Suprapubic skin (tissue), 3 donors: ENCODE results near the gene ADM5.

ENCODE experiments used
- CTCF ChIP-seq, 2 donors: fragments of 200-600 bp in 1 of 2; fragments of 450-650 bp in 1 of 2; sonication (generic) in 1 of 2; IDR thresholded peaks; one replicate each; pipeline ENCODE4 v1.5.1; 2016 to 2019; ENCODE audit warnings: antibody characterized with exemption in 2 of 2, mild to moderate bottlenecking in 1 of 2, moderate library complexity in 1 of 2
- EP300 ChIP-seq: sonication (generic); formaldehyde crosslinking; IDR thresholded peaks from one replicate; pipeline ENCODE4 v1.6.1; 2017; ENCODE audit warnings: antibody characterized with exemption

- TF ChIP-seq CTCF (IDR thresholded peaks at IDR 0.05) (no peak), EP300 (no peak)
These were observed 37.4 kb upstream of the ADM5 start for GRCh38 chr19:49651820-49652550.
